HCT116 (cell line): ENCODE measurements around the gene SRGAP2C.
"Not testable (repeated sequence)": the region's sequence is repeated elsewhere in the genome, so short reads cannot be mapped to it uniquely, and the experiment has no call there.

Experiments used
- EZH2 ChIP-seq: fragments of 200-600 bp; sonication (generic); IDR thresholded peaks from 2 replicates; pipeline ENCODE4 v1.6.1; 2017; ENCODE audit warnings: antibody characterized with exemption, mixed run types
- EZH2phosphoT487 ChIP-seq: fragments of 200-600 bp; IDR thresholded peaks from 2 replicates; pipeline ENCODE4 v1.6.1; 2018; ENCODE audit warnings: antibody characterized with exemption, borderline replicate concordance
- JUND ChIP-seq: IDR thresholded peaks from 2 replicates; pipeline ENCODE4 v1.6.1; 2012
- POLR2A ChIP-seq: IDR thresholded peaks from 2 replicates; pipeline ENCODE4 v1.7.0; 2011; ENCODE audit warnings: borderline replicate concordance; ENCODE audit not compliant: insufficient read depth, insufficient read length; ENCODE audit errors: extremely low read depth
- POLR2AphosphoS5 ChIP-seq: IDR thresholded peaks from 2 replicates; pipeline ENCODE4 v1.6.1; 2011; ENCODE audit warnings: mild to moderate bottlenecking, low read depth, low read length, moderate library complexity
- RAD21 ChIP-seq: IDR thresholded peaks from 2 replicates; pipeline ENCODE4 v1.6.1; 2012; ENCODE audit warnings: low read depth, mild to moderate bottlenecking
- SIN3A ChIP-seq: IDR thresholded peaks from 2 replicates; pipeline ENCODE4 v1.6.1; 2012; ENCODE audit warnings: low read depth
- SP1 ChIP-seq: IDR thresholded peaks from 2 replicates; pipeline ENCODE4 v1.6.1; 2012; ENCODE audit warnings: low read depth
- SRF ChIP-seq: IDR thresholded peaks from 2 replicates; pipeline ENCODE4 v1.6.1; 2012; ENCODE audit warnings: low read depth
- TF ChIP-seq, protein P1 (sequence below), 3 experiments: fragments of 200-600 bp in 1 of 3; sonication (generic) in 1 of 3; IDR thresholded peaks in 2 of 3; conservative IDR thresholded peaks in 1 of 3; 2 replicates each; pipeline ENCODE4 v1.5.1; 2012 to 2017; ENCODE audit warnings: low read depth in 2 of 3, low read length in 2 of 3, antibody characterized with exemption in 1 of 3, borderline replicate concordance in 1 of 3, control low read depth in 1 of 3, mild to moderate bottlenecking in 1 of 3, mixed read lengths in 1 of 3, mixed run types in 1 of 3, moderate library complexity in 1 of 3; ENCODE audit not compliant: insufficient read depth in 1 of 3
- TF ChIP-seq, protein P2 (sequence below): IDR thresholded peaks from 2 replicates; pipeline ENCODE4 v1.6.1; 2012

DNA sequence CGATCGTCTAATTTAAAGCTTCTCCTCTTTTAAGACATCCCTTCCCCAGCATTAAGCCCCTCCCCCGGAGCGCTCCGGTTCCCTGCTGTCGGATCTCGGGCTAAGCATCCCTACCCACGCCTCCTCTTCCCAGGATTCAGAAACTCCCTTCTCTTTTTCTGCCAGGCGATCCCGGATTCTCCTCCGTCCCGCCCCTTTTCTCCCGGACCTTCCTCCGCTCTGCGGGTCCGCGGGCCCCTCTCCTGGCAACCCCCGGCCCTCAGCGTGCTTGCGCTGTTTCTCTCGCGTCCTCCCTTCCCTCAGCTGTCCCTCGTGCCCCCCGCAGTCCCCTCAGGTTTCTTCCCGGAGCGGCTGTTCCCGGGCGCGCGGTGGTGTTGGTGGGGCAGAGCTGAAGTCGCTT, 908 bp upstream of the SRGAP2C start:
- TF ChIP-seq, protein P1, sequence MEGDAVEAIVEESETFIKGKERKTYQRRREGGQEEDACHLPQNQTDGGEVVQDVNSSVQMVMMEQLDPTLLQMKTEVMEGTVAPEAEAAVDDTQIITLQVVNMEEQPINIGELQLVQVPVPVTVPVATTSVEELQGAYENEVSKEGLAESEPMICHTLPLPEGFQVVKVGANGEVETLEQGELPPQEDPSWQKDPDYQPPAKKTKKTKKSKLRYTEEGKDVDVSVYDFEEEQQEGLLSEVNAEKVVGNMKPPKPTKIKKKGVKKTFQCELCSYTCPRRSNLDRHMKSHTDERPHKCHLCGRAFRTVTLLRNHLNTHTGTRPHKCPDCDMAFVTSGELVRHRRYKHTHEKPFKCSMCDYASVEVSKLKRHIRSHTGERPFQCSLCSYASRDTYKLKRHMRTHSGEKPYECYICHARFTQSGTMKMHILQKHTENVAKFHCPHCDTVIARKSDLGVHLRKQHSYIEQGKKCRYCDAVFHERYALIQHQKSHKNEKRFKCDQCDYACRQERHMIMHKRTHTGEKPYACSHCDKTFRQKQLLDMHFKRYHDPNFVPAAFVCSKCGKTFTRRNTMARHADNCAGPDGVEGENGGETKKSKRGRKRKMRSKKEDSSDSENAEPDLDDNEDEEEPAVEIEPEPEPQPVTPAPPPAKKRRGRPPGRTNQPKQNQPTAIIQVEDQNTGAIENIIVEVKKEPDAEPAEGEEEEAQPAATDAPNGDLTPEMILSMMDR (IDR thresholded peaks at IDR 0.05 in 2 of 3, conservative IDR thresholded peaks at IDR 0.05 in 1 of 3; ENCODE audit: borderline replicate concordance in 1 of 3, insufficient read depth in 1 of 3, low read depth in 2 of 3, low read length in 2 of 3) = not testable (repeated sequence)
- TF ChIP-seq RAD21, JUND, EZH2, SIN3A, SRF, EZH2phosphoT487, POLR2A, POLR2AphosphoS5, SP1: not testable (repeated sequence)
- TF ChIP-seq, protein P2, sequence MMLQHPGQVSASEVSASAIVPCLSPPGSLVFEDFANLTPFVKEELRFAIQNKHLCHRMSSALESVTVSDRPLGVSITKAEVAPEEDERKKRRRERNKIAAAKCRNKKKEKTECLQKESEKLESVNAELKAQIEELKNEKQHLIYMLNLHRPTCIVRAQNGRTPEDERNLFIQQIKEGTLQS = not testable (repeated sequence)
